Smooth muscle cell of the pulmonary artery (primary cell): ENCODE data around the gene CALM3. TPM values are rescaled to one million over a fixed set of nuclear protein-coding genes. Genes with fewer than 3 reads are reported as not detected.

ENCODE experiments used
- total RNA-seq: library from RNA; depleted of rRNA; stranded (reverse); fragments of >200 nt; gene quantifications from 2 replicates; pipeline ENCODE4 v1.2.3, GENCODE V29; 2014

CALM3 gene
- total RNA-seq, result 185 and 240 TPM in 2 replicates

GRCh38 chr19:46601318-46602224, at the start of gene CALM3:
Gene CALM3, plus strand, starts transcription at chr19:46601330. Its CDS starts 105 bp downstream, at chr19:46601435.

GRCh38 chr19:46624958-46625661, 24.0 kb downstream of the CALM3 start, which contains the start of gene PTGIR:
Gene PTGIR, minus strand, starts transcription at chr19:46625089. Its CDS starts 864 bp downstream, at chr19:46624225.

DNA sequence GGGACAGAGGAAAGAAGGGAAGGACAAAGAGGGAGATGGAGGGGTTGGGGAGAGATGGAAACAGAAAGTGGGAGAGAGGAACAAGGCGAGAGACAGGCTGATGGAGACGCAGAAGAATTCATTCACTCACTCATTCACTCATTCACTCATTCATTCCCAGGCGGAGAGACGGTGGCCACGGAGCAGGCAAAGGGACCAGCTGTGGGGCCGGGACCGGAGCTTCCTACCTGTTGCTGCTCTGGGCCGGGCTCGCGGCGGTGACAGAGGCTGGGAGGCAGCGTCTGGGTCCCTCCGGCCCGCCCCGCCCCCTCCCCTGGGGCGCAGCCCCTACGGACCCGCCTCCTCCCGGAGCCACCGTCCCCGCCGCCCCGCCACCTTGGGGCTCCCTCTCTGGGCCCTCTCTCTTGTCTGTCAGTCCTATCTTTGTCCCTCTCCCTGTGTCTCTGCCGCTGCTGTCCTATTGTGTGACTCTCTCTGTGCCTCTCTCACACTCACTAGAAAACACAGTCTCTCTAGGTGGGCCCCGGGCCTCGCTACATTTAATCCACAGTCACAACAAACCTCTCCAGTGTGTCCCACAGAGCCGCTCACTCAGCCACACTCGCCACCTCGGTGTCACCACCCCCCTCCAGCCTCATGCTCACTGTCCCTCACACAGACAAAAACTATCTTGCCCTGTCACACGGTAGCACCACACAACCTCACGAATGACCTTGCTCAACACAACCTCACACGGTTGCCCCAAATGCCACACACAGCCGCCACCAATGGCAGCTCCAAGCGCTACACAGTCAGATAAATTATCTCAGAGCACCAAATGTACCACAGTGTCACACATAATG, 35.0 kb downstream of the CALM3 start, which contains the start of gene GNG8:
Gene GNG8, minus strand, starts transcription at position 283 of the 842 bp plus-strand sequence. CDS start 1,520 bp downstream, outside the sequence.

Other genes with a start within 250 kb of the CALM3 start
- 20.0 and 21.8 TPM in 2 replicates for gene CCDC8, start 187.8 kb upstream of the CALM3 start, total RNA-seq
- 0.39 and 0.50 TPM in 2 replicates for gene PNMA8C, start 172.4 kb upstream of the CALM3 start, total RNA-seq
- 3.2 and 6.1 TPM in 2 replicates for gene PNMA8A, start 129.8 kb upstream of the CALM3 start, total RNA-seq
- 0.96 and 1.6 TPM in 2 replicates for gene PNMA8B, start 105.5 kb upstream of the CALM3 start, total RNA-seq
- gene PTGIR, start 23.8 kb downstream of the CALM3 start, total RNA-seq, result 20.0 and 34.8 TPM in 2 replicates
- gene GNG8, start 34.9 kb downstream of the CALM3 start, total RNA-seq, result not detected in 2 replicates
- 6.6 and 6.8 TPM in 2 replicates for gene DACT3, start 59.9 kb downstream of the CALM3 start, total RNA-seq
- 17.4 and 28.1 TPM in 2 replicates for gene PRKD2, start 115.8 kb downstream of the CALM3 start, total RNA-seq
- gene FKRP, start 144.7 kb downstream of the CALM3 start, total RNA-seq, result 26.6 and 32.4 TPM in 2 replicates
- 70.7 and 73.0 TPM in 2 replicates for gene STRN4, start 145.1 kb downstream of the CALM3 start, total RNA-seq
- gene SLC1A5, start 187.3 kb downstream of the CALM3 start, total RNA-seq, result 122 and 169 TPM in 2 replicates
- gene AP2S1, start 249.5 kb downstream of the CALM3 start, total RNA-seq, result 121 and 142 TPM in 2 replicates